PC-3 (cell line): Measurements from ENCODE around the gene CACUL1. TPM values are rescaled to one million over a fixed set of nuclear protein-coding genes. Genes with fewer than 3 reads are reported as not detected.
A peak's percentile ranks its signal among the peaks of the same experiment; 100 is the strongest.

Source experiments
- ATAC-seq: fragments of 200-7000 bp; cut with Tn5 transposase; 2 replicates; pipeline ENCODE4 v1.9.1; 2020; ENCODE audit warnings: mild to moderate bottlenecking, moderate library complexity
- BruUV-seq: library from RNA; stranded (reverse); fragments of 400-500 nt; replicated peaks from 2 replicates; lab custom pipeline; 2021; lab: Mats Ljungman, UMichigan
- CTCF ChIA-PET: fragments of 300-600 bp; sonication (Branson Sonifier 250); formaldehyde crosslinking; loops from one replicate; lab custom pipeline; 2022; ENCODE audit warnings: antibody characterized with exemption; lab: Charles Lee
- POLR2A ChIA-PET: fragments of 300-600 bp; sonication (Branson Sonifier 250); formaldehyde crosslinking; loops from one replicate; lab custom pipeline; 2022; ENCODE audit warnings: antibody characterized with exemption; ENCODE audit not compliant: unreplicated experiment; lab: Charles Lee
- DNase-seq: peaks from one replicate; pipeline ENCODE4 v3.0.0-alpha.2; 2015
- H2AFZ ChIP-seq: fragments of 300-600 bp; sonication (generic); 2 replicates; pipeline ENCODE4 v1.6.0; 2016; ENCODE audit warnings: antibody characterized with exemption, low read length
- H3F3A ChIP-seq: fragments of 300-600 bp; sonication (generic); one replicate; pipeline ENCODE4 v1.6.0; 2017; ENCODE audit warnings: antibody characterized with exemption, low read length, control low read depth, mild to moderate bottlenecking; ENCODE audit not compliant: unreplicated experiment
- H3K27ac ChIP-seq: fragments of 300-600 bp; sonication (generic); 2 replicates; pipeline ENCODE4 v1.5.1; 2016; ENCODE audit warnings: mild to moderate bottlenecking, low read length
- H3K27me3 ChIP-seq: fragments of 300-600 bp; sonication (generic); 2 replicates; pipeline ENCODE4 v1.6.1; 2016; ENCODE audit warnings: low read length, mixed read lengths
- H3K36me3 ChIP-seq: fragments of 300-600 bp; sonication (generic); 2 replicates; pipeline ENCODE4 v1.6.1; 2016; ENCODE audit warnings: low read depth, mixed run types, low read length, mixed read lengths
- H3K4me1 ChIP-seq: fragments of 300-600 bp; sonication (generic); 2 replicates; pipeline ENCODE4 v1.5.1; 2016; ENCODE audit warnings: low read length; ENCODE audit not compliant: insufficient read depth
- H3K4me2 ChIP-seq: fragments of 300-600 bp; sonication (generic); 2 replicates; pipeline ENCODE4 v1.6.0; 2016; ENCODE audit warnings: low read length
- H3K4me3 ChIP-seq: fragments of 300-600 bp; sonication (generic); 2 replicates; pipeline ENCODE4 v1.5.1; 2016; ENCODE audit warnings: mild to moderate bottlenecking, low read length, mixed read lengths
- H3K79me2 ChIP-seq: fragments of 300-600 bp; sonication (generic); 2 replicates; pipeline ENCODE4 v1.6.1; 2017; ENCODE audit warnings: low read length, mixed read lengths
- H3K9ac ChIP-seq: fragments of 300-600 bp; sonication (generic); 2 replicates; pipeline ENCODE4 v1.6.0; 2016; ENCODE audit warnings: mild to moderate bottlenecking, low read length
- H3K9me2 ChIP-seq: fragments of 300-600 bp; sonication (generic); replicated peaks from 2 replicates; pipeline ENCODE4 v1.6.1; 2016; ENCODE audit warnings: mixed run types, low read length, mixed read lengths
- H3K9me3 ChIP-seq: fragments of 300-600 bp; sonication (generic); 2 replicates; pipeline ENCODE4 v1.6.1; 2016; ENCODE audit warnings: low read length, mixed read lengths
- H4K20me1 ChIP-seq: fragments of 300-600 bp; sonication (generic); 2 replicates; pipeline ENCODE4 v1.6.1; 2016; ENCODE audit warnings: low read length, mixed read lengths
- EZH2 ChIP-seq: fragments of 300-600 bp; sonication (generic); IDR thresholded peaks from one replicate; pipeline ENCODE4 v1.6.1; 2017; ENCODE audit warnings: antibody characterized with exemption, mild to moderate bottlenecking, low read length; ENCODE audit not compliant: unreplicated experiment
- EZH2phosphoT487 ChIP-seq: fragments of 300-600 bp; sonication (generic); IDR thresholded peaks from 2 replicates; pipeline ENCODE4 v1.6.1; 2018; ENCODE audit warnings: mild to moderate bottlenecking, antibody characterized with exemption, low read length, borderline replicate concordance
- intact Hi-C: fragments of 100-400 bp; cut with micrococcal nuclease; formaldehyde crosslinking; loops from 2 replicates; pipeline ENCODE4 v1.9.0; 2023
- total RNA-seq: library from RNA; depleted of rRNA; stranded (reverse); fragments of >200 nt; gene quantifications from 2 replicates; pipeline ENCODE4 v1.2.3, GENCODE V29; 2014
- TF ChIP-seq, protein P1 (sequence below): fragments of 300-600 bp; sonication (generic); conservative IDR thresholded peaks from 2 replicates; pipeline ENCODE4 v1.5.1; 2017; ENCODE audit warnings: antibody characterized with exemption, low read depth, mild to moderate bottlenecking, low read length

CACUL1 gene
- total RNA-seq, 1 experiment from 2014 or later: 27.6 TPM

DNA sequence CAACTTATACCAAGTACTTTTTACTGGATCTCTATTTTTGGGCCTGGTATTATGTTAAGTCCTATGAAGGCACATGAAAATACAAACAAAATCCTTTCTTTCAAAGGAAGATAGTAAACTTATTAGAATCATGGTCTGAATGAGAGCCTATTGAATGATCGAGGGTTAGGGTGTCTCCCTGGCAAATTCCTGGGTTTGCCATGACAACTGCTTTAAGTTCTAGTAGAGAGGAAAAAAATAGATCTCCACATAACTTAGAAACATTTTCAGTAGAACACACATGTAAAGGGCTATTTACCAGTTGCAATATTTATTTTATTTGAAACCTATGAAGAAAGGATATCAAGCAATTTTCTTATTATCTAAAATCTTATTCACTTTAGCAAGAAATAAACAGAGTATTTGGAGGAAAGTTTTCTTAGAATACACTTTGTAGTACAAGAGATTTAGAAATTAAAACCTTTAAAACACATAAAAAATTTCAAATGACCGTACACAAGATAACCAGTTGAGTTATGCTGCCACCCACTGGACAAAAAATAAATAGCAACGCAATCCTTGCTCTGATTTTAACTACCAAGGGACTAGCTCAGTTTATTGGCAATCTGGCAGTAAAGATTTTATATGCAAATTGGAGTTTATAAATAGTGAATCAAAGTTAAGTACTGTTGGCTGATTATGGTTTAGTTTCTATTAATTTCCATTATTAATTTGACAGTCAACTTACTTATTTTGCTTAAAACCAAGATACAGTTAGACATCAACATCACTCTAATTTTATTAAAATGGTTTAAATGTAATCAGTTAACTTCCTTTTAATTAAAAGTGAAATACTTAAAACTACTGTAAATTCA lies 33.9 kb downstream of the CACUL1 start:
- Histone ChIP-seq H3K4me3 (no peak overlapping the region), H2AFZ (no peak overlapping the region), H3K79me2 (no peaks in the 10 kb centered on the region), H3K36me3 (no peaks in the 10 kb centered on the region), H4K20me1 (no peaks in the 10 kb centered on the region), H3K27ac (no peak overlapping the region), H3K27me3 (no peaks in the 10 kb centered on the region), H3K9me3 (no peaks in the 10 kb centered on the region), H3K9ac (no peak overlapping the region), H3K4me1 (0 out of 2 replicates have a peak, but pooled peaks cover 3% of the 10 kb centered on the region), H3K4me2 (no peak overlapping the region), H3K9me2 (no peaks in the 10 kb centered on the region), H3F3A (no peaks in the 10 kb centered on the region)
- ATAC-seq (no peak), DNase-seq (peak; percentile 80)
- no TSS peak for BruUV-seq
- CTCF ChIA-PET: interaction anchor here (0.6 to 1.0 kb wide), 5 partner anchors 33 to 661 kb away, joined by 3 to 19 read pairs (median 4); partner anchors contain the start of gene CACUL1
- POLR2A ChIA-PET: no interaction called here
- TF ChIP-seq, protein P1, sequence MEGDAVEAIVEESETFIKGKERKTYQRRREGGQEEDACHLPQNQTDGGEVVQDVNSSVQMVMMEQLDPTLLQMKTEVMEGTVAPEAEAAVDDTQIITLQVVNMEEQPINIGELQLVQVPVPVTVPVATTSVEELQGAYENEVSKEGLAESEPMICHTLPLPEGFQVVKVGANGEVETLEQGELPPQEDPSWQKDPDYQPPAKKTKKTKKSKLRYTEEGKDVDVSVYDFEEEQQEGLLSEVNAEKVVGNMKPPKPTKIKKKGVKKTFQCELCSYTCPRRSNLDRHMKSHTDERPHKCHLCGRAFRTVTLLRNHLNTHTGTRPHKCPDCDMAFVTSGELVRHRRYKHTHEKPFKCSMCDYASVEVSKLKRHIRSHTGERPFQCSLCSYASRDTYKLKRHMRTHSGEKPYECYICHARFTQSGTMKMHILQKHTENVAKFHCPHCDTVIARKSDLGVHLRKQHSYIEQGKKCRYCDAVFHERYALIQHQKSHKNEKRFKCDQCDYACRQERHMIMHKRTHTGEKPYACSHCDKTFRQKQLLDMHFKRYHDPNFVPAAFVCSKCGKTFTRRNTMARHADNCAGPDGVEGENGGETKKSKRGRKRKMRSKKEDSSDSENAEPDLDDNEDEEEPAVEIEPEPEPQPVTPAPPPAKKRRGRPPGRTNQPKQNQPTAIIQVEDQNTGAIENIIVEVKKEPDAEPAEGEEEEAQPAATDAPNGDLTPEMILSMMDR: peak; percentile 78
- TF ChIP-seq EZH2: no peak
- intact Hi-C loops: loop anchor here (1.0 to 2.0 kb wide), 2 partner anchors 32 to 153 kb away; no protein-coding TSS in a partner anchor

DNA sequence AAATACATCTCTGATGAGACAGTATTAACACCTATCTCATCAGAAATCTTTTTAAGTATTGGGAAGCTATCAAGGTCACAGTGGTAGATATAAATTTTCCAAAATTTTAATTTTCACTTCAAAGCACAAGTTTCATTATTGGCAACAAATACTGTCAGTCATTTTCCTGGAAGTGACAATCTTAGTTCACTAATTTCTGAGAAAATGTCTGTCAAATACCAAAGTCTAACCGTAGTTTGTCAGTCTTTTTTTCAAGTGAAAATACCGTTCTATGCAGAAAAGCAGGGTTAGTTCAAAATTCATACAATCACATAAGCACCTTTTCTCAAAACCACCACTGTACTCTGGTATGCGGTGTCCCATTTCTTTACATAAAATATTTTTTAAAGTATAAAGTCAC lies 40.4 kb downstream of the CACUL1 start:
- Histone ChIP-seq H3K9ac (no peak overlapping the region), H3F3A (no peaks in the 10 kb centered on the region), H4K20me1 (no peaks in the 10 kb centered on the region), H3K36me3 (no peaks in the 10 kb centered on the region), H3K4me2 (no peak overlapping the region), H3K27me3 (no peaks in the 10 kb centered on the region), H3K9me2 (no peaks in the 10 kb centered on the region), H3K79me2 (no peaks in the 10 kb centered on the region), H3K4me3 (no peak overlapping the region), H3K27ac (no peak overlapping the region), H2AFZ (no peak overlapping the region), H3K9me3 (no peaks in the 10 kb centered on the region), H3K4me1 (no peaks in the 10 kb centered on the region)
- ChIA-PET POLR2A (no interaction called here), CTCF (no interaction called here)
- ATAC-seq (no peak), DNase-seq (no peak)
- intact Hi-C loops: no loop called here
- TF ChIP-seq EZH2phosphoT487 (no peak), EZH2 (no peak)
- TF ChIP-seq, protein P1: no peak
- no TSS peak for BruUV-seq

DNA sequence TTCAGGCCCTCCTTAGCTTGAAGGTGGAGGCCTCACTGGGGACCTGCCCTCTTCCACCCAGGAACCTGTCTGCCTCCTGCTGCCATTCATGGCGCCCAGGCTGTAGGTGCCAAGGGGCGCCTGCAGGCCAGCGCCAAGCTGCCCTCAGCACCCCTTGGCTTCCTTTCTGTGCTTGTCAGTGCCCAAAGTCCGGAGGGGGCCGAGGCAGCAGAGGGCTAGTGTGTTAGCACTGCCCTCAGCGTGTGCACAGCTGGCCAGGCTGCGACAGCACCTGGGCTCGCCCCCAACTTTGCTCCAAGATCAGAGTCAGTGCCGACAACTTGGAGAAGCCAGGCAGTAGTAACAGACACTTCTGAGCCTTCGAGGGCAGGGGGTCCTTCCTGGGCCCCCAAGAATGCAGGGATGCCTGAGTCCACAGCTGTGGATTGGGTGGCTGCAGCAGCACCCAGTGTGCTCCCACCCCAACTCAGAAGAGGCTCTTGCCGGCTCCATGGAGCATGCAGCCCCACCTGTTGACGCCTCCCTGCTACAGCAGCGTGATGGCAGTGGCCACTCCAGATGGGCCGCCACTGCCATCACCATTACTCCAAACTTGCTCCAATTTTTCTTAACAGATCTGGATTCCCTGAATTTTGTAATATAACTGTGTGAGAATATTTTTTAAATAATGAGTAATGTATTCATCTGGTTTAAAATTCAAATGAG lies 41.7 kb downstream of the CACUL1 start:
- TF ChIP-seq, protein P1: peak; percentile 28; the same call in 1 of the 2 replicates
- TF ChIP-seq EZH2: no peak
- no peak overlapping the region for H3K4me2 ChIP-seq
- ATAC-seq: no peak
- POLR2A ChIA-PET: no interaction called here
- H3K27me3 ChIP-seq: no peaks in the 10 kb centered on the region
- H4K20me1 ChIP-seq: no peaks in the 10 kb centered on the region
- H2AFZ ChIP-seq: no peak overlapping the region
- H3K4me1 ChIP-seq: no peaks in the 10 kb centered on the region
- H3K9ac ChIP-seq: no peak overlapping the region
- DNase-seq: no peak
- H3K36me3 ChIP-seq: no peaks in the 10 kb centered on the region
- no peaks in the 10 kb centered on the region for H3K9me2 ChIP-seq
- BruUV-seq: no TSS peak
- intact Hi-C loops: no loop called here
- no peak overlapping the region for H3K27ac ChIP-seq
- H3F3A ChIP-seq: no peaks in the 10 kb centered on the region
- no peaks in the 10 kb centered on the region for H3K79me2 ChIP-seq
- H3K9me3 ChIP-seq: no peaks in the 10 kb centered on the region
- CTCF ChIA-PET: no interaction called here
- no peak overlapping the region for H3K4me3 ChIP-seq
